Measurements from ENCODE around the gene ACAD11. TPM values are rescaled to one million over a fixed set of nuclear protein-coding genes. Genes with fewer than 3 reads are reported as not detected.
A peak's percentile ranks its signal among the peaks of the same experiment; 100 is the strongest.

Gene ACAD11
- total RNA-seq, 1 experiment from 2014 or later, result 15.4 TPM

- TF ChIP-seq REST (IDR thresholded peaks at IDR 0.05; ENCODE audit: insufficient read depth in 1 of 2, low read depth in 2 of 2, low read length in 1 of 2), result no peak
- no peak for TF ChIP-seq CTCF (IDR thresholded peaks at IDR 0.05)
- TF ChIP-seq TCF7L2 (IDR thresholded peaks at IDR 0.05; ENCODE audit: low read depth, low read length), result no peak
- no peak for TF ChIP-seq SIN3A (IDR thresholded peaks at IDR 0.05; ENCODE audit: borderline replicate concordance, insufficient read depth, low read depth, low read length)
- no peak for TF ChIP-seq POLR2AphosphoS5 (IDR thresholded peaks at IDR 0.05; ENCODE audit: low read depth, low read length)
- Histone ChIP-seq H3K27ac (ENCODE audit: low read length) (no peak overlapping the region), H3K27me3 (ENCODE audit: control insufficient read depth, insufficient read depth, low read length) (no peaks in the 10 kb centered on the region), H3K9me3 (ENCODE audit: control insufficient read depth, insufficient read depth, low read depth, low read length) (no peaks in the 10 kb centered on the region), H3K36me3 (ENCODE audit: control insufficient read depth, insufficient read depth, low read length) (no peaks in the 10 kb centered on the region), H3K4me1 (ENCODE audit: control insufficient read depth, insufficient read depth, low read length) (no peaks in the 10 kb centered on the region), H3K4me3 (ENCODE audit: low read depth in 2 of 2, low read length in 2 of 2) (no peak overlapping the region)
- ATAC-seq, result no peak
- ChIA-PET POLR2A (no interaction called here), CTCF (no interaction called here)
- in situ Hi-C loops (cut with HindIII; ENCODE audit: low pct_unique_long_range_greater_than_20kb, low sequenced_read_pairs) (no loop called here), intact Hi-C loops (cut with micrococcal nuclease; ENCODE audit: unreplicated experiment) (no loop called here)
- DNase-seq (ENCODE audit: low read depth, low spot score), result no peak
- BruUV-seq (replicated peaks), result no TSS peak
These were observed 108.9 kb downstream of the ACAD11 start for GRCh38 chr3:132550579-132551305.

- in situ Hi-C loops (cut with HindIII; ENCODE audit: low pct_unique_long_range_greater_than_20kb, low sequenced_read_pairs), result no loop called here
- no peak overlapping the region for H3K27ac ChIP-seq (ENCODE audit: low read length)
These were observed 109.6 kb downstream of the ACAD11 start for GRCh38 chr3:132549890-132550578.

More at GRCh38 chr3:132549890-132550578, 109.6 kb downstream of the ACAD11 start:
- POLR2A ChIA-PET, result no interaction called here
- Histone ChIP-seq H3K9me3 (ENCODE audit: control insufficient read depth, insufficient read depth, low read depth, low read length) (no peaks in the 10 kb centered on the region), H3K36me3 (ENCODE audit: control insufficient read depth, insufficient read depth, low read length) (no peaks in the 10 kb centered on the region), H3K4me3 (ENCODE audit: low read depth in 2 of 2, low read length in 2 of 2) (no peak overlapping the region), H3K27me3 (ENCODE audit: control insufficient read depth, insufficient read depth, low read length) (no peaks in the 10 kb centered on the region), H3K4me1 (ENCODE audit: control insufficient read depth, insufficient read depth, low read length) (no peaks in the 10 kb centered on the region)
- DNase-seq (ENCODE audit: low read depth, low spot score) (no peak), ATAC-seq (0 out of 2 replicates have a peak, but pooled peaks have one; percentile 10)
- intact Hi-C loops (cut with micrococcal nuclease; ENCODE audit: unreplicated experiment), result no loop called here
- no TSS peak for BruUV-seq (replicated peaks)
- CTCF ChIA-PET, result no interaction called here
- TF ChIP-seq REST (IDR thresholded peaks at IDR 0.05; ENCODE audit: insufficient read depth in 1 of 2, low read depth in 2 of 2, low read length in 1 of 2), result no peak
- TF ChIP-seq CTCF (IDR thresholded peaks at IDR 0.05), result no peak
- no peak for TF ChIP-seq TCF7L2 (IDR thresholded peaks at IDR 0.05; ENCODE audit: low read depth, low read length)
- TF ChIP-seq POLR2AphosphoS5 (IDR thresholded peaks at IDR 0.05; ENCODE audit: low read depth, low read length), result no peak
- no peak for TF ChIP-seq SIN3A (IDR thresholded peaks at IDR 0.05; ENCODE audit: borderline replicate concordance, insufficient read depth, low read depth, low read length)
